Endometrial microvascular endothelial cells (primary cell): ENCODE measurements around the gene KCNQ1. TPM values are rescaled to one million over a fixed set of nuclear protein-coding genes. Genes with fewer than 3 reads are reported as not detected.
"Not testable (repeated sequence)": the region's sequence is repeated elsewhere in the genome, so short reads cannot be mapped to it uniquely, and the experiment has no call there.

ENCODE experiments used
- in situ Hi-C: cut with HindIII; loops from 2 replicates; pipeline ENCODE4 v1.10.0; 2017; ENCODE audit warnings: low sequenced_read_pairs, low pct_unique_long_range_greater_than_20kb; ENCODE audit errors: inconsistent ontology term
- total RNA-seq: library from RNA; depleted of rRNA; stranded (reverse); fragments of >200 nt; gene quantifications from one replicate; pipeline ENCODE4 v1.2.3, GENCODE V29; 2015; ENCODE audit errors: inconsistent ontology term

The KCNQ1 gene
- total RNA-seq, 1 donor from 2014 or later: not detected

GRCh38 chr11:2639763-2640162 lies 195.0 kb downstream of the KCNQ1 start:
- in situ Hi-C loops: not testable (repeated sequence)

GRCh38 chr11:2641623-2642022 lies 196.8 kb downstream of the KCNQ1 start:
- in situ Hi-C loops: no loop called here

GRCh38 chr11:2643746-2644145 lies 198.9 kb downstream of the KCNQ1 start:
- in situ Hi-C loops: no loop called here

- in situ Hi-C loops: no loop called here
These were observed 200.3 kb downstream of the KCNQ1 start for GRCh38 chr11:2644844-2645778.

- in situ Hi-C loops: no loop called here
These were observed 200.9 kb downstream of the KCNQ1 start for GRCh38 chr11:2645779-2646118.

- in situ Hi-C loops: no loop called here
These were observed 202.4 kb downstream of the KCNQ1 start for GRCh38 chr11:2647167-2647566.

- in situ Hi-C loops: no loop called here
These were observed 203.1 kb downstream of the KCNQ1 start for GRCh38 chr11:2647953-2648352.

- in situ Hi-C loops: no loop called here
These were observed 204.6 kb downstream of the KCNQ1 start for GRCh38 chr11:2649400-2649799.

GRCh38 chr11:2649848-2650247 lies 205.0 kb downstream of the KCNQ1 start:
- in situ Hi-C loops: no loop called here

- in situ Hi-C loops: no loop called here
These were observed 205.6 kb downstream of the KCNQ1 start for GRCh38 chr11:2650343-2650867.

- in situ Hi-C loops: no loop called here
These were observed 206.3 kb downstream of the KCNQ1 start for GRCh38 chr11:2651054-2651617.

GRCh38 chr11:2651826-2652271 lies 207.0 kb downstream of the KCNQ1 start:
- in situ Hi-C loops: no loop called here

GRCh38 chr11:2652333-2653197 lies 207.8 kb downstream of the KCNQ1 start:
- in situ Hi-C loops: no loop called here

- in situ Hi-C loops: no loop called here
These were observed 208.4 kb downstream of the KCNQ1 start for GRCh38 chr11:2653198-2653551.

- in situ Hi-C loops: no loop called here
These were observed 209.3 kb downstream of the KCNQ1 start for GRCh38 chr11:2653930-2654739.

GRCh38 chr11:2655016-2655719 lies 210.4 kb downstream of the KCNQ1 start:
- in situ Hi-C loops: no loop called here

- in situ Hi-C loops: no loop called here
These were observed 211.2 kb downstream of the KCNQ1 start for GRCh38 chr11:2655834-2656622.
